OCI-LY1 (cell line): ENCODE measurements around the gene CARNS1.

Experiments
- H2AFZ ChIP-seq: fragments of 200-600 bp; sonication (generic), shearing (Covaris generic); 2 replicates; pipeline ENCODE4 v1.6.0; 2014; ENCODE audit warnings: antibody characterized with exemption, mild to moderate bottlenecking, low read length
- H3F3A ChIP-seq: fragments of 200-600 bp; sonication (generic), shearing (Covaris generic); 2 replicates; pipeline ENCODE4 v1.6.0; 2014; ENCODE audit warnings: mild to moderate bottlenecking, antibody characterized with exemption, low read length, moderate library complexity; ENCODE audit not compliant: insufficient read depth
- H3K27ac ChIP-seq: fragments of 200-600 bp; sonication (generic); 2 replicates; pipeline ENCODE4 v1.5.1; 2014; ENCODE audit warnings: low read length, mixed run types, mild to moderate bottlenecking, low read depth; ENCODE audit not compliant: poor library complexity, severe bottlenecking
- H3K27me3 ChIP-seq: fragments of 200-600 bp; sonication (generic); 2 replicates; pipeline ENCODE4 v1.6.0; 2014; ENCODE audit warnings: antibody characterized with exemption, mild to moderate bottlenecking, low read length, moderate library complexity; ENCODE audit not compliant: insufficient read depth
- H3K36me3 ChIP-seq: fragments of 200-600 bp; sonication (generic); 2 replicates; pipeline ENCODE4 v1.6.1; 2014; ENCODE audit warnings: mild to moderate bottlenecking, antibody characterized with exemption, low read length, moderate library complexity, mixed read lengths; ENCODE audit not compliant: insufficient read depth
- H3K4me1 ChIP-seq: fragments of 200-600 bp; sonication (generic); 2 replicates; pipeline ENCODE4 v1.5.1; 2014; ENCODE audit warnings: mild to moderate bottlenecking, low read length, moderate library complexity; ENCODE audit not compliant: insufficient read depth, severe bottlenecking
- H3K4me2 ChIP-seq: fragments of 200-600 bp; sonication (generic), shearing (Covaris generic); 2 replicates; pipeline ENCODE4 v1.6.1; 2014; ENCODE audit warnings: low read length
- H3K4me3 ChIP-seq: fragments of 200-600 bp; sonication (generic); 2 replicates; pipeline ENCODE4 v1.5.1; 2014; ENCODE audit warnings: low read length, low read depth, mild to moderate bottlenecking, mixed read lengths; ENCODE audit not compliant: poor library complexity, severe bottlenecking
- H3K79me2 ChIP-seq: fragments of 200-600 bp; shearing (Covaris generic); 2 replicates; pipeline ENCODE4 v1.6.1; 2016; ENCODE audit warnings: mixed run types, low read length, mixed read lengths; ENCODE audit not compliant: insufficient read depth
- H3K9ac ChIP-seq: fragments of 200-600 bp; sonication (generic), shearing (Covaris generic); 2 replicates; pipeline ENCODE4 v1.6.1; 2014; ENCODE audit warnings: mild to moderate bottlenecking, low read length, mixed read lengths
- H3K9me2 ChIP-seq: fragments of 200-600 bp; sonication (generic), shearing (Covaris generic); 2 replicates; pipeline ENCODE4 v1.6.1; 2014; ENCODE audit warnings: low read depth, mild to moderate bottlenecking, low read length, mixed read lengths
- H3K9me3 ChIP-seq: fragments of 200-600 bp; shearing (Covaris generic); 2 replicates; pipeline ENCODE4 v1.6.1; 2014; ENCODE audit warnings: low read length, mixed read lengths
- H4K20me1 ChIP-seq: fragments of 200-600 bp; sonication (generic), shearing (Covaris generic); 2 replicates; pipeline ENCODE4 v1.6.0; 2016; ENCODE audit warnings: mild to moderate bottlenecking, low read length; ENCODE audit not compliant: insufficient read depth
- EZH2 ChIP-seq: fragments of 200-600 bp; sonication (generic), shearing (Covaris generic); IDR thresholded peaks from 2 replicates; pipeline ENCODE4 v1.8.0; 2017; ENCODE audit warnings: borderline replicate concordance, mixed run types, mild to moderate bottlenecking, antibody characterized with exemption, low read length, moderate library complexity, mixed read lengths
- TF ChIP-seq, protein P1 (sequence below): fragments of 200-600 bp; sonication (generic), shearing (Covaris generic); IDR thresholded peaks from 2 replicates; pipeline ENCODE4 v1.5.1; 2017; ENCODE audit warnings: mild to moderate bottlenecking, antibody characterized with exemption, low read length, moderate library complexity, mixed read lengths

The CARNS1 gene

DNA sequence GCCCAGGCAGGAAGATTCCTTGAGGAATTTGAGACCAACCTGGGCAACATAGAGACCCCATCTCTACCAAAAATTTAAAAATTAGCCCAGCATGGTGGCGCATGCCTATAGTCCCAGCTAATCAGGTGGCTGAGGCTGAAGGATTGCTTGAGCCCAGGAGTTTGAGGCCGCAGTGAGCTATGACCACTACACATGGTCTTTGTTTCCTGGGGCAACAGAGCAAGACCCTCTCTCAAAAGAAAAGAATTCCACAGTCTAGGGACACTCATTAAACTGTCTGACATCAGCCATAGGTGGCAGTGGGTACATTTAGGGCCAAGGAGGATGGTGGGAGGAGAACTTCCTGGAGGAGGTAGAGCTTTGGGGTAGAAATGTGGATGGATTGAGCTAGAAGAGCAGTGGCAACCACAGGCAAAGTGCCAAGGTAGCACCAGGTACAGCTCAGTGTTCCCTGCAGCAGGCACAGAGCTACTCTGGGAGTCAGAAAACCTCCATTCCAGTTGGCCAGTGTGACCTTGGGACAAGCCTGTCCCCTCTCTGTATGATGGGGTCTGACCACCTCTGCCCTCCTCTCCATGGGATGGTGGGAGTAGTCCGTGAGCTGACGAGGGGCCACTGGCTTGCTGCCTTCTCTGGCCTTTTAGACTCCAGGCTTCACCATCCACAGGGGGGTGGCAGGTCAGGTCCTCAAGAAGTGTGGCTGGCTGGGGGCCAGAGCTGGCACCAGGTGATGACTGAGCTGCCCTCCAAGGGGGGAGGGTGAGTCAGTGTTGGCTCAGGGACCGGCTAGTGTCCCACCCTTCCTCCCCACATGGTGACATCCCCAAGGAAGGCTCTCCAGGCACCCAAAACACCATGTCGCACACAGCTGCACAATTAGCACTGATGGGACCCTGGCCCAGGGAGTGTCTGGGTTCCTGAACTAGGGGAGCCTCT is 38.3 kb upstream of the CARNS1 start:
- TF ChIP-seq EZH2 = no peak
- TF ChIP-seq, protein P1, sequence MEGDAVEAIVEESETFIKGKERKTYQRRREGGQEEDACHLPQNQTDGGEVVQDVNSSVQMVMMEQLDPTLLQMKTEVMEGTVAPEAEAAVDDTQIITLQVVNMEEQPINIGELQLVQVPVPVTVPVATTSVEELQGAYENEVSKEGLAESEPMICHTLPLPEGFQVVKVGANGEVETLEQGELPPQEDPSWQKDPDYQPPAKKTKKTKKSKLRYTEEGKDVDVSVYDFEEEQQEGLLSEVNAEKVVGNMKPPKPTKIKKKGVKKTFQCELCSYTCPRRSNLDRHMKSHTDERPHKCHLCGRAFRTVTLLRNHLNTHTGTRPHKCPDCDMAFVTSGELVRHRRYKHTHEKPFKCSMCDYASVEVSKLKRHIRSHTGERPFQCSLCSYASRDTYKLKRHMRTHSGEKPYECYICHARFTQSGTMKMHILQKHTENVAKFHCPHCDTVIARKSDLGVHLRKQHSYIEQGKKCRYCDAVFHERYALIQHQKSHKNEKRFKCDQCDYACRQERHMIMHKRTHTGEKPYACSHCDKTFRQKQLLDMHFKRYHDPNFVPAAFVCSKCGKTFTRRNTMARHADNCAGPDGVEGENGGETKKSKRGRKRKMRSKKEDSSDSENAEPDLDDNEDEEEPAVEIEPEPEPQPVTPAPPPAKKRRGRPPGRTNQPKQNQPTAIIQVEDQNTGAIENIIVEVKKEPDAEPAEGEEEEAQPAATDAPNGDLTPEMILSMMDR = no peak
- H3K4me1 ChIP-seq = peaks cover 27% of the 10 kb centered on the region
- no peak overlapping the region for H3K4me2 ChIP-seq

DNA sequence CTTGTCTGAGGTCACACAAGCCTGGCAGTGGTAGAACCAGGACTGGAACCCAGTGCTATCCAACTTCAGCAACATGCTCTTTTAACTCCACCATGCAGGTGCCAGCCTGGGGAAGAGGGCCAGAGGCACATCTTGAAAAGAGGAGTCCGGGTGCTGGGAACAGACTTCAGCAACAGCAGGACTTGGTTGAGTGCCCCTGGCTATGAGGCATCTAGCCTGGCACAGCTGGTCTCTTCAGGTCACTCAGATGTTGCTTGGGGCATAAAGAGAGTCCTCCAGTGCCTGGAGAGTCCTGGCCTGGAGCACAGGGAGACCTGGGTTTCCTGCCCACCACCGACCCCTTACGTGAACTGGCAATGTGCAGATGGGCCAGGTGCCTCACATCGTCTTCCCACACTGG is 36.9 kb upstream of the CARNS1 start:
- H3K4me2 ChIP-seq = no peak overlapping the region

More for the DNA sequence above, 38.3 kb upstream of the CARNS1 start:
- Histone ChIP-seq H3K9ac (no peak overlapping the region), H3K36me3 (no peaks in the 10 kb centered on the region), H3K9me3 (no peaks in the 10 kb centered on the region), H3F3A (no peaks in the 10 kb centered on the region), H3K4me3 (no peak overlapping the region), H3K9me2 (no peaks in the 10 kb centered on the region), H3K27ac (no peak overlapping the region), H4K20me1 (no peaks in the 10 kb centered on the region), H2AFZ (no peak overlapping the region), H3K27me3 (peaks cover 6% of the 10 kb centered on the region; the same call in 1 of the 2 replicates), H3K79me2 (no peaks in the 10 kb centered on the region)

DNA sequence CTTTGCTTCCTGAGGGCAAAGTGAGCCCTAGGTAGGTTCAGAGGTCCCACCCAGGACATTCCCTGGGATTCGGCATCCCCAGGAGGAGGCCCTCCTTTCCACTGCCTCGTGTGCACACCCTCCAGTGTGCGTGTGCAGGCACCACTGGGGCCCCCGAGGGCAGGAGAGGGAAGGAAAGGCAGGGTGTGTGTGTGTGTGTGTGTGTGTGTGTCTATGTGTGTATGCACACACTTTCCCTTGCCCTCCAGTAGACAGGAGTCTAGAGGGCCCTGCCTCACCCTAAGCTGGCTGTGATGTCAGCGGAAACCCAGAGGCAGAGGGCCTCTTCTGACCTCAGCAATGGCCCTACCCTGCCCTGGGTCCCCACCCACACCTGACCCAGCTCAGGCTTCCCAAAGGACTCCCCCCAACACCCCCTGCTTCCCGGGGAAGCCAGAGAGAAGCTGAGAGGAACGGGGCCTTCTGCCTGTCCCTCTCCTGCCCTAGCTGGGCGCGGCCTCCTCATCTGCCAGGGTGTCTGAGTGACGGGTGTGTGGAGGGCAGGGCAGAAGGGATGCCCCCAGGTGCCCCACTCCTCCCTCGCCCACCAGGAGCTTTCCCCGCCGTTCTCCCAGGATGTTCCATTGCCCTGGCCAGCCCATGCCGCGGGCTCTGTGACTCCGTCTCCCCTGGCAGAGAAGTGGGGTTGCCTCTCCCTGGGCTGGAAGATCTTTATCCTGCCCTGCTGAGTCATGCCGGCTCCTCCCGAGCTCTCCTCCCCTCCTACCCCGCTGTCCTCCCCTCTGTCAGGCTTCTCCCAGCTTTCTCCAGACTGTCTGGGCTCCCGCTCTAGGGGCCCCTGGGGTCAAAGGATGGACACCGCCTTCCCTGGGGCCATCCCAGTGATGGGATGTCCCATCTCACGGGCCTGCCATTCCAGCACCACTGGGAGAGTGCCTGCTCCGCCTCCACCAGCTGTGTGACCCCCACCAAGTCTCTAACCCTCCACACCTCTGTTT is 36.1 kb upstream of the CARNS1 start:
- H3K27ac ChIP-seq = no peak overlapping the region
- no peak overlapping the region for H3K4me3 ChIP-seq
- H2AFZ ChIP-seq = no peak overlapping the region
- peaks cover 5% of the 10 kb centered on the region; the same call in 1 of the 2 replicates for H3K27me3 ChIP-seq
- H4K20me1 ChIP-seq = no peaks in the 10 kb centered on the region
- H3K79me2 ChIP-seq = no peaks in the 10 kb centered on the region
- no peaks in the 10 kb centered on the region for H3K9me3 ChIP-seq
- TF ChIP-seq EZH2 = no peak
- TF ChIP-seq, protein P1 = no peak
- H3K4me2 ChIP-seq = no peak overlapping the region
- peaks cover 13% of the 10 kb centered on the region for H3K4me1 ChIP-seq
- H3K9me2 ChIP-seq = no peaks in the 10 kb centered on the region
- H3K36me3 ChIP-seq = no peaks in the 10 kb centered on the region
- H3K9ac ChIP-seq = no peak overlapping the region
- no peaks in the 10 kb centered on the region for H3F3A ChIP-seq

More for the DNA sequence above, 36.9 kb upstream of the CARNS1 start:
- Histone ChIP-seq H3K9me3 (no peaks in the 10 kb centered on the region), H3K27me3 (peaks cover 5% of the 10 kb centered on the region; the same call in 1 of the 2 replicates), H3F3A (no peaks in the 10 kb centered on the region), H2AFZ (no peak overlapping the region), H3K4me1 (peaks cover 21% of the 10 kb centered on the region), H3K36me3 (no peaks in the 10 kb centered on the region), H3K9ac (no peak overlapping the region), H3K4me3 (no peak overlapping the region), H3K27ac (no peak overlapping the region), H3K79me2 (no peaks in the 10 kb centered on the region), H4K20me1 (no peaks in the 10 kb centered on the region), H3K9me2 (no peaks in the 10 kb centered on the region)
- TF ChIP-seq, protein P1 = no peak
